IPS-18a (cell line): ENCODE results near the gene ZNF805.
A peak's percentile ranks its signal among the peaks of the same experiment; 100 is the strongest.
"Not testable (repeated sequence)": the region's sequence is repeated elsewhere in the genome, so short reads cannot be mapped to it uniquely, and the experiment has no call there.

Experiments used
- H3K27ac ChIP-seq: one replicate; pipeline ENCODE4 v1.5.1; 2013; ENCODE audit warnings: low read length
- H3K27me3 ChIP-seq: one replicate; pipeline ENCODE4 v1.6.1; 2013; ENCODE audit warnings: mild to moderate bottlenecking, low read length; ENCODE audit not compliant: control insufficient read depth, insufficient read depth
- H3K36me3 ChIP-seq: one replicate; pipeline ENCODE4 v1.6.1; 2013; ENCODE audit warnings: low read depth, low read length; ENCODE audit not compliant: control insufficient read depth
- H3K4me1 ChIP-seq: one replicate; pipeline ENCODE4 v1.6.1; 2013; ENCODE audit warnings: low read depth, low read length; ENCODE audit not compliant: control insufficient read depth
- H3K4me3 ChIP-seq: one replicate; pipeline ENCODE4 v1.5.1; 2013; ENCODE audit warnings: low read length
- H3K9ac ChIP-seq: one replicate; pipeline ENCODE4 v1.6.1; 2013; ENCODE audit warnings: mild to moderate bottlenecking, low read length, moderate library complexity
- H3K9me3 ChIP-seq: one replicate; pipeline ENCODE4 v1.6.1; 2013; ENCODE audit warnings: low read depth, low read length; ENCODE audit not compliant: control insufficient read depth

Gene ZNF805

DNA sequence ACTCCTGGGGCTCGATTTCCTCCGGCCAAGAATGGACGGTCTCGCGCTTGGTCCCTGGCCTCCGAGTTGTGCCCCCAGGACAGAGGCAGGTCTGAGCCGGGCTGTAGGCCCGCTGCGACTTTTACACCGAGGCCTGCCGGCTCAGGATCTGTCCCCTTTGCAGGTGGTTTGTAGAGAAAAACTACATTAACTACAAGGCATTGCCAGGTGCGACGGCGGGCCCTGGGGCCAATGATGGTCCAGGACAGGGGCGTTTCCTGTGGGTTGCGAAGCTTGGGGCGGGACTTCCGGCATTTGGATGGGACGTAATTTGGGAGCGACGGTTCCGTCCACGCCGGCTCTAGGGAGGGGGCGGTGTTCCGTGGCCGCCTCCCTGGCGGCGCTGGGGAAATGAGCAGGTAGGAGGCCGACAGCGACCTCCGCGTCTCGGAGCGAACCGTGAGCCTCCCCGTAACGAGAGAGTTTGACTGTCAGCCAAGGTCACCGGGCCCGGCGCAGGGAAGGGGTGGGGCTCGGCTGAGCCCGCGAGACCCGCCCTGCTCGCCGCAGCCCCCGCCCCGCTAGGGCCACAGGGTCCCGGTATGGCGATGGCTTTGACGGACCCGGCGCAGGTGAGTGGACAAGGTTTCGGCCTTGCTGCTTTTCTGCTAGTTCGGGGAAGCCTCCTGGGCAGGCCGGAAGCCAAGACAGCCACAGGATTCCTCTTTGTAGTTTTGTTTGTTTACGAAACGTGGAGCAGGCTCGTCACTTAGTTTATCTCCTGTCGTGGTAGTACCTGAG lies at the start of gene ZNF805:
TSS of gene ZNF805 (plus strand) at position 322 of the 780 bp plus-strand sequence. CDS start at position 582, 260 bp downstream.
- H3K9ac ChIP-seq, result peak within 1 kb of the TSS; percentile 76
- no peaks in the 10 kb centered on the region for H3K9me3 ChIP-seq
- no peaks in the 10 kb centered on the region for H3K27me3 ChIP-seq
- peak within 1 kb of the TSS; percentile 79 for H3K27ac ChIP-seq
- H3K4me3 ChIP-seq, result peak within 1 kb of the TSS; percentile 89
- H3K36me3 ChIP-seq, result peaks cover 8% of the 10 kb centered on the region
- H3K4me1 ChIP-seq, result no peaks in the 10 kb centered on the region

DNA sequence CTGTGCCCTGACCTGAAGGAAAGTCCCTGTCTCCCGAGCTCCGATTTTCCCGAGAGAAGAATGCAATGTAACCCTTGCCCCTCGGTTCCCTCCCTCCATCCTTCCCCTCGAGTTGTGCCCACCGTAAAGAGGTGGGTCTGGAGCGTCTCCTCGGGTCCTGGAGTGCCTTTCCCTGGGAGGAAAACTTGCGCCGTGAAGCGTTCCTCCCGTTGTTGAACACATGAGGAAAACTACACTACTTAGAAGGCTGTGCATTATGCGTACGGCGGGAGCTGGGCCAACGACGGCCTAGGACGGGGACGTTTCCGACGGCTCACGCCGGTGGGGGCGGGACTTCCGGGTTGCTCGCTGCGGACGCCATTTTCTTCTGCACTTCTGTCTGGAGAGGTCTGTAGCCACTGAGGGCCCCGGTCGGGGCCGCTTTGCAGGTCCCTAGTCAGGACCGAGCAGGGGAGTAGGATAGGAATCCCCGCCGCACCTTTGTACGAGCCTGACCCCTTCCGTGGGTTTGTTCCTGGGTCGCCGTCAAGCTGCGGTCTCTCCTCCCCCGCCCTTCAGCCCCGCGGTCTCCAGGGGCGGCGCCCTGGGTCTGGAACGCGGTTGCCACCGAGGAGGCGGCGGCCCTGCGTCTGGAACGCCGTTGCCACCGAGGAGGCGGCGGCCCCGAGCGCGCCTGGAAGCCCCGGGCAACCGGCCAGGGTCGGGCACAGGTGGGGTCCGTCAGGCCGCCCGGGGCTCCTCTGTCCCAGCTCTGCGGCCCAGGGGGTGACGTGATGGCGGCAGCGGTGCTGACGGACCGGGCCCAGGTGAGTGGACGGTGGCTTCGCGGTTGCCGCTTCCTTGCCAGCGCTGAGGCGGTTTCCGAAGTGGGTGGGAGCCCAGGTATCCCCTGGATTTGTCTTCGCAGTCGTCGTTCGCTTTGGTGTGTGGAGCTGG lies 49.0 kb upstream of the ZNF805 start, which contains the start of gene ZNF264:
TSS of gene ZNF264 (plus strand) at position 360 of the 936 bp plus-strand sequence. CDS start at position 774, 414 bp downstream.
- peaks cover 27% of the 10 kb centered on the region for H3K36me3 ChIP-seq

DNA sequence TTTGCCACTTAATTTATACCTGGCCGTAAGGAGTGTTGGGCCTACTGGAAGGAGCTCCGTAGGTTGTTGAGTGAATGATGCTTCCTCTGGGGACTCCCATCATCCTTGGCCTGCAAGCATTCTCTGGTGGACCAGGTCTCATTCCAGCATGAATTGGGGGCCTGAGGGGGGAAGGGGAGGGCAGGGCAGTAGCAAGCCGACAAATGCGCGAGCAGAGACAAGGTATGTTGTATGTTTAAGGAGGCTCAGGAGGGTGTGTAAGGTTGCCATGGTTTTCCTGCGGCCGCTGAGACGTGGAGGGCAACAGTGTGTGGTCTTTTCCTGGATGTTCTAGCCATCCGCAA lies 48.4 kb upstream of the ZNF805 start:
- no peak overlapping the region for H3K27ac ChIP-seq
- peaks cover 33% of the 10 kb centered on the region for H3K9me3 ChIP-seq
- peak overlapping the region; percentile 98 for H3K4me3 ChIP-seq
- H3K27me3 ChIP-seq, result no peaks in the 10 kb centered on the region
- H3K36me3 ChIP-seq, result peaks cover 27% of the 10 kb centered on the region
- peak overlapping the region; percentile 66 for H3K9ac ChIP-seq
- peaks cover 9% of the 10 kb centered on the region for H3K4me1 ChIP-seq

More for the DNA sequence above, 49.0 kb upstream of the ZNF805 start, which contains the start of gene ZNF264:
- Histone ChIP-seq H3K4me3 (peak within 1 kb of the TSS; percentile 98), H3K9ac (peak within 1 kb of the TSS; percentile 66), H3K27me3 (no peaks in the 10 kb centered on the region), H3K27ac (no peak within 1 kb of the TSS), H3K9me3 (peaks cover 37% of the 10 kb centered on the region), H3K4me1 (peaks cover 9% of the 10 kb centered on the region)

DNA sequence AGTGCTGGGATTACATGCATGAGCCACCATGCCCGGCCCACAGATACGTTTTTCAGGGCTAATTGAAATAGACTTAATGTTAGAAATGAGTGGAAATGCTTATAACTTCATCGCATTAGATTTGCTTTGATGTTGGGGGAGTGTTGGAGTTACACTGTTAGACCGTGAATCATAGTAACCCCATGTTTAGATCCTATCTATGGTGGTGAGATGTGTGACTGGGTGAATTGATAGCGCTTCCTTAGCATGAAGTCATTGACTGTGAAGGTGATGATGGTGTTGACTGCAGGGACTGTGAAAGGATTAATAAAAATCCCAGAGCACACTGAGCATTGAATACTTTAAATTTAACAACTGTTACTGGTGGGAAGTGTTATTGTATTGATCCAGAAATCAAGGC lies 47.4 kb upstream of the ZNF805 start:
- Histone ChIP-seq H3K9me3 (peaks cover 24% of the 10 kb centered on the region), H3K36me3 (peaks cover 27% of the 10 kb centered on the region), H3K9ac (no peak overlapping the region), H3K27me3 (no peaks in the 10 kb centered on the region), H3K27ac (no peak overlapping the region), H3K4me3 (peak overlapping the region; percentile 98), H3K4me1 (peaks cover 9% of the 10 kb centered on the region)

DNA sequence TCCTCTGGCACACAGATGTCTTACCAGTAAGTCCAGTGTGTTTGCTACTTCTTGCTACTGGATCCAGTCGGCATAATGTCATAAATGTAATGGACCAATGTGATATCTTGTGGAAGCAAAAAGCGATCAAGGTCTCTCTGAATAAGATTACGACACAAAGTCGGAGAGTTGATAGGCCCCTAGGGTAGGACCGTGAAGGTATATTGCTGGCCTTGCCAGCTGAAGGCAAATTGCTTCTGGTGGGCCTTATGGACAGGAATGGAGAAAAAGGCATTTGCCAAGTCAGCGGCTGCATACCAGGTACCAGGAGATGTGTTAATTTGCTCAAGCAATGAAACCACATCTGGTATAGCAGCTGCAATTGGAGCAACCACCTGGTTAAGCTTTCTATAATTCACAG lies 42.6 kb upstream of the ZNF805 start:
- H3K4me3 ChIP-seq, result not testable (repeated sequence)

DNA sequence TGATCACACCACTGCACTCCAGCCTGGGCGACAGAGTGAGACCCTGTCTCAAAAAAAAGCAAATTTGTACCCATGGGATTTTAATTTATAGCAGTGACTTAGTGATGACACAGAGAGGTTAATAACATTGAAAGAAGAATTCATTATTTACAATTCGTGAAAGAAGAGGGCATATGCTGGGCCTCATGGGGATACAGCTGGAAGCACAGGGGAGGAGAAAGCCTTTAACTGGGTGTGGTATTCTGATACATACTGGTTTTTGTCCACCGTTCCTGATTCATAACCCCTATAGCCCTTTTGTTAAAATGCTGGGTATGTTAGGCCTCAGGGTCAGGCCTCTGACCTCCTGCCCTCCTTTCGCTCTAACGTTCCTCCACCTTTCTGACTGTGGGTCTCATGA lies 38.3 kb upstream of the ZNF805 start:
- Histone ChIP-seq H3K9me3 (no peaks in the 10 kb centered on the region), H3K4me3 (no peak overlapping the region), H3K27me3 (no peaks in the 10 kb centered on the region), H3K9ac (no peak overlapping the region), H3K36me3 (peaks cover 13% of the 10 kb centered on the region), H3K4me1 (no peaks in the 10 kb centered on the region), H3K27ac (no peak overlapping the region)

More for the DNA sequence above, 42.6 kb upstream of the ZNF805 start:
- peaks cover 30% of the 10 kb centered on the region for H3K36me3 ChIP-seq
- not testable (repeated sequence) for H3K27me3 ChIP-seq, H3K27ac ChIP-seq, H3K4me1 ChIP-seq, H3K9me3 ChIP-seq, H3K9ac ChIP-seq

DNA sequence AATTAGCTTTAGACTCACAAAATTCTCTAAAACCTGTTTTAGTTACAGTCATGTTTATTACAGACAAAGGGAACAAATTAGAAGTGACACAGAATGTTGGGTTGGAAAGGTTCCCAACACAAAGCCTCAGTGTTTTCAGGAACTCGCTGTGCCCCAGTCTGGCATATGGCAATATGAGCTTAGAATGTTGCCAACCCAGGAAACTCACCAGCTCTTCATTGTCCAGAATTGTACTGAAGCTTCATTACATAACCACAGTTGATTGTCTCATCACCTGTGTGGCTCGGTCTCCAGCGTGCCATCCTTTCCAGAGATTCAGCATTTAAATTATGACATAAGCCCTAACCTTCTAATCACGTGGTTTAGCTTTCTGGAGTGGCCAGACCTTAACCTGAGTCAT lies 30.1 kb upstream of the ZNF805 start:
- no peak overlapping the region for H3K27ac ChIP-seq
- no peaks in the 10 kb centered on the region for H3K4me1 ChIP-seq
- no peak overlapping the region for H3K4me3 ChIP-seq
- H3K9ac ChIP-seq, result no peak overlapping the region
- no peaks in the 10 kb centered on the region for H3K27me3 ChIP-seq
- H3K36me3 ChIP-seq, result peaks cover 45% of the 10 kb centered on the region
- H3K9me3 ChIP-seq, result no peaks in the 10 kb centered on the region

DNA sequence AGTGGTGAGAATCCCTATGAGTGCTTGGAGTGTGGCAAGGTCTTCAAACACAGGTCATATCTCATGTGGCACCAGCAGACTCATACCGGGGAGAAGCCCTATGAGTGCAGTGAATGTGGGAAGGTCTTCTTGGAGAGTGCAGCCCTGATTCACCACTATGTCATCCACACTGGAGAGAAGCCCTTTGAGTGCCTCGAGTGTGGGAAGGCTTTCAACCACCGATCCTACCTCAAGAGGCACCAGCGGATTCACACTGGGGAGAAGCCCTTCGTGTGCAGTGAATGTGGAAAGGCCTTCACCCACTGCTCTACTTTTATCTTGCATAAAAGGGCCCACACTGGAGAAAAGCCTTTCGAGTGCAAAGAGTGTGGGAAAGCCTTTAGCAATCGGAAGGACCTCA lies 28.3 kb upstream of the ZNF805 start:
- H3K4me3 ChIP-seq, result no peak overlapping the region
- H3K36me3 ChIP-seq, result peaks cover 38% of the 10 kb centered on the region
- H3K27ac ChIP-seq, result no peak overlapping the region
- no peaks in the 10 kb centered on the region for H3K4me1 ChIP-seq
- H3K9ac ChIP-seq, result no peak overlapping the region
- no peaks in the 10 kb centered on the region for H3K27me3 ChIP-seq
- H3K9me3 ChIP-seq, result no peaks in the 10 kb centered on the region

DNA sequence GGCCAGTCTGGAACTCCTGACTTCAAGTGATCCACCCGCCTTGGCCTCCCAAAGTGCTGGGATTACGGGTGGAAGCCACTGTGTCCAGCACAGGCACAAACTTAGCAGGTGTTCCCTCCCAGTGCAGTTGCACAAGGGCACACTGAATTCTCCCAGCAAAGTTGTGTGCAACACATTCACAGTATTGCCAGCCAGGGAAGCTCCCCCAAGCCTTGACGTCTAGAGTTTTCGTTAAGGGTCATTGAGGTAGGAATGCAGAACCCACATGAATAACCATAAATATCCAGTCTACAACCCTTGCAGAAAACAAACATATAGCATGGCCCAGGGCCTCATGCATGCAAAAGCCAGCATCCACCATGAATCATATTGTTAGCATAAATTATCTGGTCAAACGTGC lies 12.9 kb upstream of the ZNF805 start:
- no peaks in the 10 kb centered on the region for H3K4me1 ChIP-seq
- H3K27ac ChIP-seq, result no peak overlapping the region
- no peaks in the 10 kb centered on the region for H3K36me3 ChIP-seq
- H3K9me3 ChIP-seq, result no peaks in the 10 kb centered on the region
- H3K9ac ChIP-seq, result no peak overlapping the region
- no peaks in the 10 kb centered on the region for H3K27me3 ChIP-seq
- H3K4me3 ChIP-seq, result no peak overlapping the region

DNA sequence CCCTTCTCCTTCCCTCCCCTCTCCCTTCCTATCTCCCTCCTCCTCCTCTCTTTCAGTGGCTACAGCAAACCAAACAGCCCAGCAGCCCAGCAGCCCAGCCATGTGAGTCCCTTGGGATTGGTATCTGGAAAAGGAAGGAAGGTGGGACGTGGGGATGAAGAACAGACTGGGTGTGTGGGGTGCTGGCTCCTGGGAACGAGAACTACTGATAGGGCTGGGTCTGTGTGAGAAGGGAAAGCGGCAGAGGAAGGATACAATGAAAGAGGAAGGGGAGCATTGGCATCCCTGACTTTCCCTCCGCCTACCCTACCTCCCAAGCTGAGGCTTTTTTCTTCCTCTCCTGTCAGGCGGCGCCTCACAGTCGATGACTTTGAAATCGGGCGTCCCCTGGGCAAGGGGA lies 8.7 kb upstream of the ZNF805 start:
- no peak overlapping the region for H3K27ac ChIP-seq
- H3K27me3 ChIP-seq, result no peaks in the 10 kb centered on the region
- no peaks in the 10 kb centered on the region for H3K36me3 ChIP-seq
- peak overlapping the region; percentile 34 for H3K4me3 ChIP-seq
- no peaks in the 10 kb centered on the region for H3K9me3 ChIP-seq
- H3K4me1 ChIP-seq, result no peaks in the 10 kb centered on the region
- no peak overlapping the region for H3K9ac ChIP-seq

DNA sequence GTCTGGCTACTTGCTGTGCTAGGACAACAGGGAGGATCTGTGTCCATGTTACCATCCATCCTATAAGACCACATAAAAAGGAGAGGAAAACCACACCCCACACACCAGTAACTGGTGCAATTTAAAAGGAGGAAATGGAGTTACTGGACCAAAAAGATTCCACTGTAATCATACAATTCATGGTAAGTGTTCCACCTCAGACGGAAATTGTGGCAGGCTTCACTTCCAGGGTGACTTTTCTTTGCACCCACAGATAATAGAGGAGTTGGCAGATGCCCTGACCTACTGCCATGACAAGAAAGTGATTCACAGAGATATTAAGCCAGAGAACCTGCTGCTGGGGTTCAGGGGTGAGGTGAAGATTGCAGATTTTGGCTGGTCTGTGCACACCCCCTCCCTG lies 7.2 kb upstream of the ZNF805 start:
- no peak overlapping the region for H3K4me3 ChIP-seq
- H3K27me3 ChIP-seq, result no peaks in the 10 kb centered on the region
- no peak overlapping the region for H3K9ac ChIP-seq
- no peaks in the 10 kb centered on the region for H3K9me3 ChIP-seq
- no peak overlapping the region for H3K27ac ChIP-seq
- H3K4me1 ChIP-seq, result no peaks in the 10 kb centered on the region
- H3K36me3 ChIP-seq, result no peaks in the 10 kb centered on the region
